ENCODE data around the gene CEP350. TPM values are rescaled to one million over a fixed set of nuclear protein-coding genes. Genes with fewer than 3 reads are reported as not detected.
A peak's percentile ranks its signal among the peaks of the same experiment; 100 is the strongest.

The CEP350 gene
- total and polyA plus RNA-seq, 2 of the 4 experiments (the other 2 are of a cell fraction): 5.0 to 36.4 TPM

DNA sequence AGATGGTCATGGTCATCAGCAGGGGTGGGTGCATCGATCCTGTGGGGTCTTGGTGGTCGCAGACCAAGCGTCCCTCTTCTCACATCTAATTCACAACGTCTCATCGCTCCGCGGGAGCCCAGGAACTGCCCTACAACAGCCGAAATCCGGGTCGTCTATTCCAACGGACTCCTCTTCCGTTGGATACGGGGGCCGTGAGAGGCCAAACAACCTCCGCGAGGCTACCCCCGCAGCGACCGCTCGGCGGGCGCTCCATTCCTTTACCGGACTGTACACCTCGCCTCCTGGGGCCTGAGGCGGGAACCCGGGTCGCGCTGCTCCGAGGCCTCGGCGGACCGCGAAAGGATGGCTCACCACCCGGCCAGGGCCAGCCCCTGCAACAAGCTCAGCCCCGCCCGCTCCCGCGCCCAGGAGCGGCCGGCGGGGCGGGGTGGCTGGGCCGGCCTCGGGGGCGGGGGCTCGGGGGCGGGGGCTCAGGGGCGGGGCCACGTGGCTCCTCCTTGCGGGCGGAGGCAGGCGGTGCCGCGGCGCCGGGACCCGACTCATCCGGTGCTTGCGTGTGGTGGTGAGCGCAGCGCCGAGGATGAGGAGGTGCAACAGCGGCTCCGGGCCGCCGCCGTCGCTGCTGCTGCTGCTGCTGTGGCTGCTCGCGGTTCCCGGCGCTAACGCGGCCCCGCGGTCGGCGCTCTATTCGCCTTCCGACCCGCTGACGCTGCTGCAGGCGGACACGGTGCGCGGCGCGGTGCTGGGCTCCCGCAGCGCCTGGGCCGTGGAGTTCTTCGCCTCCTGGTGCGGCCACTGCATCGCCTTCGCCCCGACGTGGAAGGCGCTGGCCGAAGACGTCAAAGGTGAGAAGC is 199.9 kb downstream of the CEP350 start, which contains the start of gene QSOX1 (continued):
- TF ChIP-seq, protein P1, sequence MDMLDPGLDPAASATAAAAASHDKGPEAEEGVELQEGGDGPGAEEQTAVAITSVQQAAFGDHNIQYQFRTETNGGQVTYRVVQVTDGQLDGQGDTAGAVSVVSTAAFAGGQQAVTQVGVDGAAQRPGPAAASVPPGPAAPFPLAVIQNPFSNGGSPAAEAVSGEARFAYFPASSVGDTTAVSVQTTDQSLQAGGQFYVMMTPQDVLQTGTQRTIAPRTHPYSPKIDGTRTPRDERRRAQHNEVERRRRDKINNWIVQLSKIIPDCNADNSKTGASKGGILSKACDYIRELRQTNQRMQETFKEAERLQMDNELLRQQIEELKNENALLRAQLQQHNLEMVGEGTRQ (IDR thresholded peaks at IDR 0.05; ENCODE audit: low read depth, low read length): peak; percentile 68

GRCh38 chr1:180155182-180155682 is 200.6 kb downstream of the CEP350 start:
- peak overlapping the region; percentile 48; the same call in 2 of the 3 replicates for H2BK15ac ChIP-seq (ENCODE audit: low read depth, low read length)
- peak overlapping the region; percentile 16; the same call in 1 of the 2 replicates for H2BK20ac ChIP-seq (ENCODE audit: low read depth, low read length)
- peak overlapping the region; percentile 85 for H2AK5ac ChIP-seq (ENCODE audit: low read depth, low read length)
- CTCF ChIA-PET: interaction anchor here (0.9 kb wide), 1 partner anchor 76 kb away, joined by 4 read pairs; no protein-coding TSS in a partner anchor
- H3K27me3 ChIP-seq (ENCODE audit: control insufficient read depth, insufficient read depth, low read length): no peaks in the 10 kb centered on the region
- dilution Hi-C loops (cut with HindIII; ENCODE audit: low sequenced_read_pairs, unreplicated experiment): loop anchor here (25.0 kb wide), 1 partner anchor 118 kb away; no protein-coding TSS in a partner anchor
- peaks cover 35% of the 10 kb centered on the region for H3K36me3 ChIP-seq (ENCODE audit: control insufficient read depth, insufficient read depth, low read length)
- H3K27ac ChIP-seq (ENCODE audit: insufficient read depth, low read length): peak overlapping the region; percentile 99
- DNase-seq (no peak), ATAC-seq (ENCODE audit: low read depth) (no peak; the same call in 1 of the 2 replicates)
- intact Hi-C loops (cut with micrococcal nuclease): loop anchor here (5.0 to 10.0 kb wide), 3 partner anchors 73 to 450 kb away; partner anchors contain the start of gene TOR1AIP1
- peak overlapping the region; percentile 82 for H2BK120ac ChIP-seq (ENCODE audit: low read depth, low read length)
- peak overlapping the region; percentile 92 for H4K91ac ChIP-seq (ENCODE audit: insufficient read depth, low read depth, low read length)
- peak overlapping the region; percentile 94 for H3K18ac ChIP-seq (ENCODE audit: low read depth, low read length)
- H3K4me3 ChIP-seq (ENCODE audit: insufficient read depth, low read depth, low read length): peak overlapping the region; percentile 94
- H3K9me3 ChIP-seq (ENCODE audit: control insufficient read depth, insufficient read depth, low read length): no peaks in the 10 kb centered on the region
- H2BK5ac ChIP-seq (ENCODE audit: low read depth, low read length, poor library complexity, severe bottlenecking): peak overlapping the region; percentile 92
- peak overlapping the region; percentile 95 for H2AK9ac ChIP-seq (replicated peaks; ENCODE audit: low read depth, low read length, poor library complexity)
- 1% methylated on average over 20 of the region's 29 CpGs; no CpG with 5 or more reads in 1 of the 2 experiments for WGBS, 2 experiments (ENCODE audit: extremely low coverage in 2 of 2, insufficient read length in 1 of 2)
- peak overlapping the region; percentile 99 for H3K9ac ChIP-seq (ENCODE audit: low read depth, low read length)
- H3K23ac ChIP-seq (ENCODE audit: low read depth, low read length): peak overlapping the region; percentile 98
- BruUV-seq (replicated peaks): no TSS peak
- peaks cover 47% of the 10 kb centered on the region for H3K9me1 ChIP-seq (ENCODE audit: insufficient read depth, low read length)
- peak overlapping the region; percentile 91 for H3K14ac ChIP-seq (replicated peaks; ENCODE audit: low read depth, low read length)
- in situ Hi-C loops (cut with MboI; ENCODE audit: low sequenced_read_pairs): loop anchor here (5.0 to 25.0 kb wide), 2 partner anchors 63 to 443 kb away; no protein-coding TSS in a partner anchor
- H2AFZ ChIP-seq (replicated peaks; ENCODE audit: low read length, poor library complexity): peak overlapping the region; percentile 85
- POLR2A ChIA-PET (ENCODE audit: unreplicated experiment): interaction anchor here (0.5 to 1.6 kb wide), 4 partner anchors 10 to 57 kb away, joined by 3 to 6 read pairs (median 4); no protein-coding TSS in a partner anchor
- peaks cover 35% of the 10 kb centered on the region for H3K4me1 ChIP-seq (ENCODE audit: control insufficient read depth, insufficient read depth, low read length)
- H3K56ac ChIP-seq (ENCODE audit: extremely low read depth, insufficient read depth, low read length): peak overlapping the region; percentile 95
- TF ChIP-seq CTCF (conservative IDR thresholded peaks at IDR 0.05; ENCODE audit: low read depth, low read length) (no peak), MXI1 (IDR thresholded peaks at IDR 0.05; ENCODE audit: borderline replicate concordance, low read depth, low read length) (0 out of 2 replicates have a peak, but pooled peaks have one; percentile 63)
- peaks cover 17 to 75% of the 10 kb centered on the region in 2 experiments for H3K79me1 ChIP-seq (ENCODE audit: low read depth in 1 of 2, low read length in 2 of 2)
- H4K5ac ChIP-seq (ENCODE audit: low read depth, low read length): peak overlapping the region; percentile 88
- H3K4ac ChIP-seq (ENCODE audit: low read depth, low read length): peak overlapping the region; percentile 92
- H3K4me2 ChIP-seq (ENCODE audit: low read depth, low read length): peak overlapping the region; percentile 96
- H4K8ac ChIP-seq (ENCODE audit: low read depth in 2 of 2, low read length in 2 of 2): peak overlapping the region; percentile 15 to 76; a peak in 3 of 4 replicates
- H4K20me1 ChIP-seq (ENCODE audit: insufficient read depth, low read length): peaks cover 54% of the 10 kb centered on the region
